GM12873 (cell line): ENCODE data around the gene CCDC85B.
A peak's percentile ranks its signal among the peaks of the same experiment; 100 is the strongest.

Experiments used
- TF ChIP-seq, protein P1 (sequence below): IDR thresholded peaks from 2 replicates; pipeline ENCODE4 v1.5.1; 2012; ENCODE audit warnings: low read depth, mild to moderate bottlenecking, moderate library complexity, low read length, control low read depth; ENCODE audit not compliant: insufficient read depth; ENCODE audit errors: missing control alignments

CCDC85B gene

DNA sequence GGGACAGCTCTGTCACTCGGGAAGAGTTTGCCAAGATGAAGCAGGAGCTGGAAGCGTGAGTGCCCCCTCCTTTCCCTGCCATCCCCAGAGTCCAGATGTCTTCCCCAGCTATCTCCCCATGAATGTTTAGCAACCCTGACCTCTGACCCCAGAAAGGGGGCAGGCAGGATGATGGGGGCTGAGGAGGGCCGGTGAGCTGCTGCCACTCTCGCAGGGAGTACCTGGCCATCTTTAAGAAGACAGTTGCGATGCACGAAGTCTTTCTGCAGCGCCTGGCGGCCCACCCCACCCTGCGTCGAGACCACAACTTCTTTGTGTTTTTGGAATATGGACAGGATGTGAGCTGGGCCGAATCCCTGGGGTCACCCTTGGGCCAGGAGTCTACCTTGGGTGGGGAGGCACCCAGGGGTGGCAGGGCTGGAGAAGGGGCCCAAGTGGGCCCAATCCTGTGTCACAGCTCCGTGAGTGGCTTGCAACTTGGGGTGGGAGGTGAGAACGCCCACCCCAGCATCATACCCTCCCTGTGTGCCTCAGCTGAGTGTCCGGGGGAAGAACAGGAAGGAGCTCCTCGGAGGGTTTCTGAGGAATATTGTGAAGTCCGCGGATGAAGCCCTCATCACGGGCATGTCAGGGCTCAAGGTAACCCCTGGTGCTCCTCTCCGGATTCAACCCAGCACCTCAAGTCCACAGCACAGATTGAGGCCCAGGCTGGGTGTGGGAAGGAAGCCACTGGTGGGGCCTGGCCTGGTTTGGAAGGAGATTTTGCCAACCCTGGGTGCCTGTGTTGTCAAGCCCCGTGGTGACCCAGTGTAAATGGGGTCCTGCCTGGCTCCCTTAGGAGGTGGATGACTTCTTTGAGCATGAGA, 40.0 kb upstream of the CCDC85B start:
- TF ChIP-seq, protein P1, sequence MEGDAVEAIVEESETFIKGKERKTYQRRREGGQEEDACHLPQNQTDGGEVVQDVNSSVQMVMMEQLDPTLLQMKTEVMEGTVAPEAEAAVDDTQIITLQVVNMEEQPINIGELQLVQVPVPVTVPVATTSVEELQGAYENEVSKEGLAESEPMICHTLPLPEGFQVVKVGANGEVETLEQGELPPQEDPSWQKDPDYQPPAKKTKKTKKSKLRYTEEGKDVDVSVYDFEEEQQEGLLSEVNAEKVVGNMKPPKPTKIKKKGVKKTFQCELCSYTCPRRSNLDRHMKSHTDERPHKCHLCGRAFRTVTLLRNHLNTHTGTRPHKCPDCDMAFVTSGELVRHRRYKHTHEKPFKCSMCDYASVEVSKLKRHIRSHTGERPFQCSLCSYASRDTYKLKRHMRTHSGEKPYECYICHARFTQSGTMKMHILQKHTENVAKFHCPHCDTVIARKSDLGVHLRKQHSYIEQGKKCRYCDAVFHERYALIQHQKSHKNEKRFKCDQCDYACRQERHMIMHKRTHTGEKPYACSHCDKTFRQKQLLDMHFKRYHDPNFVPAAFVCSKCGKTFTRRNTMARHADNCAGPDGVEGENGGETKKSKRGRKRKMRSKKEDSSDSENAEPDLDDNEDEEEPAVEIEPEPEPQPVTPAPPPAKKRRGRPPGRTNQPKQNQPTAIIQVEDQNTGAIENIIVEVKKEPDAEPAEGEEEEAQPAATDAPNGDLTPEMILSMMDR: no peak

DNA sequence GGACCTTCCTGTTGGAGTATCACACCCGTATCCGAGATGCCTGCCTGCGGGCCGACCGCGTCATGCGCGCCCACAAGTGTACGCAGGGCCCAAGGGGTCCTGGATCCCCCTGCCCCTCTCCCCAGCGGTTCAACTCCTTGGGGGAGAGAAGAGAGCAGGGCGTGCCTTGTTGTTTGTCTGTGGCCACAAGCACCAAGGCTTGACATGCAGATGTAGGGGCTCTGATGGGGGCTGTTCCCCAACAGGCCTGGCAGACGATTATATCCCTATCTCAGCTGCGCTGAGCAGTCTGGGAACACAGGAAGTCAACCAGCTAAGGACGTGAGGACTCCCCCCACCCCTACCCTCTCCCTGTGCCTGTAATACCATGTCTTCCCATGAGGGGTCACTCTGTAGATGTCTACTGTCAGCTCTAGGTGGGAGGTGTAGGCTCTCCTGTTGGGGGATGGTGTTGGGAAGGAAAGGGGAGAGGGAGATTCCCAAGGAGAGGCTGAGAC, 39.3 kb upstream of the CCDC85B start:
- TF ChIP-seq, protein P1: peak; percentile 78

DNA sequence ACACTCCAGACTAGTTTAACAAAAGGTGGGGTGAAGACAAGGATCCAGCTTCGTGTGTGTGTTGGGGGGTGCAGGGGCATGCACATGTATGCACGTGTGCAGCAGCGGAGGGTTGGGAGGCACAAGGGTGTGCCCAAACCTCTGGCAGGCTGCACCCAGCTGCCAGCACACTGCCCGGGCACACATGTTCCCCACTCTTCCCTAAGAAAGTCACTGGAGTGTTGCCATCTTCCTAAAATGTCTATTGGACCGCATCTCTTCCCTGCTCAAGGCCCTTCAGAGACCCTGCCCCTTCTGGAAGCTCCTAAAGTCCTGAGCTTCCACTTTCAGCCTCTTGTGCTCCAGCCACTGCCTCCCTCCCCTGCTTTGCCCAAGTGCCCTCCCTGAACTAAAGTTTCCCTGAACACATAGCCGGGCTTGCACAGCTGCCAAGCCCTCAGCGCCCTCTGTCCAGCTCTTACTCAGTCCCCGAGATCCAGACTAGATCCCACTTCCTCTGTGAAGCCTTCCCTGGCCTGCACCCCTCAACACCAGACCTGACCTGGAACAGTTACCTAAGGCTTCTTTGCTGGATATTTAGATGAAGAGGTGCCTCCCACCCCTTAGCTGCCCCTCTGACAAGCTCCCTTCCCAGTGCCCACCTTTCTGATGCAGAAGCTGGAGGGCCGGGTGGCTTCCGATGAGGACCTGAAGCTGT, 38.5 kb upstream of the CCDC85B start:
- TF ChIP-seq, protein P1: no peak

DNA sequence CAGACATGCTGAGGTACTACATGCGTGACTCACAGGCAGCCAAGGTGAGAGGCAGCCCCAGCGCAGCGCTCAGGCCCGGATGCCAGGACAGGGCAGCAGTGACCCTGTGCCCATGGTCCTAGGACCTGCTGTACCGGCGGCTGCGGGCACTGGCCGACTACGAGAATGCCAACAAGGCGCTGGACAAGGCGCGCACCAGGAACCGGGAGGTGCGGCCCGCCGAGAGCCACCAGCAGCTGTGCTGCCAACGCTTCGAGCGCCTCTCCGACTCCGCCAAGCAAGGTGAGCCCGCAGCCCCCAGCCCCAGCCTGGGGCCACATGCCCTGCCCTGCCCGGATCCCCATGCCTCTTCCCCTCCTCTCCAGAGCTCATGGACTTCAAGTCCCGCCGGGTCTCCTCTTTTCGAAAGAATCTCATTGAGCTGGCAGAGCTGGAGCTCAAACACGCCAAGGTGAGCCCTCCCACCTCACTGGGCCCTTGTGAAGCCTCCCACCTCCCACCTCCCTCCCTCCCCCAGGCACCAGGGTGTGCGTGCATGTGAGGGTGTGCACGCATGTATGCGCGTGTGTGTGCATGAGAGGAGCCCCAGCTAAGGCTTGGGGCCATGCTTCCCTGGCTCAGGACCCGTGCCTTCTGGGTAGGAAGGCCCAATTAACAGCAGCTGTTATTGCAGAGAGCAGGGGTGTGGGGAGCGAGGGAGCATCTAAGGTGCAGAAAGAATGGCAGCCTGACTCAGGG, 37.8 kb upstream of the CCDC85B start:
- TF ChIP-seq, protein P1: no peak

DNA sequence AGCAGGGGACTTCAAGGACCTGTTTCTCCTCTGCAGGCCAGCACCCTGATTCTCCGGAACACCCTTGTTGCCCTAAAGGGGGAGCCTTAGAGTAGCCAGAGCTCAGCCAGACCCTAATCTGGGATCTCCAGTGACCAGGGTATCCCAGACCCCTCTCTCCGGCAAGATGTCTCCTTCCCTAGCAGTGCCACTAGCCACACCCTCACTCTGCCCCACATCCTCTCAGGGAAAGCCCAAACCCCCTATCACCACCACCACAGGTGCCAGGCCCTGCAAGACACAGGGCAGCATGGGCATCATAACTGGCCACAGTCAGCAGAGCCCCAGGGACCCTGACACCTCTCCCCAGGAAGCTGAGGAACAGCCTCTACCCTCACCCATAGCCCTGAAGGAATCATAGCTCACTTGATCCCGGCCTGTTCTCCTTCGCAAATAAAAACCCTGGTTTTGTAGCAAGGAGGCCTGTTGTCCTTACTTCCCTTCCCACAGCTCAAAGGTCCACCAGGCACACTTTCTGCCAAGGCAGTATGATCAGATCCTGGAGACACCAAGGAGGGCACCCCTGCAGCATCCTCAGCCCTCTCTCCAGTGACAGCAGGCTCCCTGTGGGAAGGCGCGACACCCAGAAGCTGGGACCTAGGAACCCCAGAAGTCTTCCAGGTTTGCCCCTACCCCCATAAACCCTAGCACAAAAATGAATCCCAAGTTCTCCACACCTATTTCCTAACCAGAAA, 37.1 kb upstream of the CCDC85B start:
- TF ChIP-seq, protein P1: peak; percentile 30

DNA sequence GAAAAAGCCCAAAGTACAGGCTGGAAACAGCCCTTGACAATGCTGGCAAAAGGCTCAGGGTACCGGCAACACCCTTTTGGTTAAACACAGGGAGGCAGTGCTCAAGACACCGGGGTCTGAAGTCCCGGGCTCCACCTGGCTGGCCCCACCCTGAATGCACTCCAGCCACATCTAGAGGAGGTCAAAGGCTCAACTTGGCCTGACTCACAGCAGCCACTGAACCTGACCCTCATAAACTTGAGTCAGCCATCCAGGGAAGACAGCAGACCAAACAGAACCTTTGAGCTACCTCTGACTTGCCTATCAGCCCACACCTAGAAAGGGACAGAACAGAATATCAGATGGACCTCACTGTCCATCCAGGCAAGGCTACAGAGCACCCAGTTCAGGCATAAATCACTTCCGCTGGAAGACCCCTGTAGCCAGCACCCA, 36.3 kb upstream of the CCDC85B start:
- TF ChIP-seq, protein P1: no peak
